Gastrocnemius medialis (tissue), 4 donors: ENCODE results near the gene PRM2.

ENCODE experiments used
- POLR2A ChIP-seq, 2 donors: fragments of 450-650 bp; IDR thresholded peaks; one replicate each; pipeline ENCODE4 v1.6.1; 2017; ENCODE audit warnings: antibody characterized with exemption in 2 of 2, mild to moderate bottlenecking in 2 of 2, moderate library complexity in 2 of 2
- TF ChIP-seq, protein P1 (sequence below), 5 experiments: fragments of 450-650 bp in 3 of 5; fragments of 200-600 bp in 2 of 5; sonication (generic) in 2 of 5; IDR thresholded peaks in 4 of 5; conservative IDR thresholded peaks in 1 of 5; 1 replicate in 4 of 5; 2 replicates in 1 of 5; pipeline ENCODE4 v1.5.1; 2016 to 2019; ENCODE audit warnings: antibody characterized with exemption in 5 of 5, mild to moderate bottlenecking in 3 of 5, moderate library complexity in 3 of 5

DNA sequence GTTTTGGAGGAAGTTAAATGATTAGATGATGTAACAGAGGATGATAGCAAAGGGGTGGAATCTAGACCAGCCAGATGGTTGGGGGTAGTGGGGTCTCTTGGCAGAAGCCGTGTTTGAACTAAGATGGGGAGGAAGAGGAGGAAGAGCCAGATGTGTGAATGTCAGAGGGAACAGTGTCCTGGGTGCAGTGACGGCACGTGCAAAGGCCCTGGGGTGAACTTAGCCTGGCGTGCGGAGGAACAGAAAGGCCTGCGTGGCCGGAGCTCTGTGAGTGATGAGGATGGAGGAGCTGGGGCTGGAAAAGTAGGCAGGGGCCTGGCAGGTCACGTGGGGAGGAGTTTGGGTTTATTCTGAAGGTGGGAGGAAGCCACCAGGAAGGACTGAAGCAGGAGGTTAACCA is 42.5 kb upstream of the PRM2 start:
- TF ChIP-seq, protein P1, sequence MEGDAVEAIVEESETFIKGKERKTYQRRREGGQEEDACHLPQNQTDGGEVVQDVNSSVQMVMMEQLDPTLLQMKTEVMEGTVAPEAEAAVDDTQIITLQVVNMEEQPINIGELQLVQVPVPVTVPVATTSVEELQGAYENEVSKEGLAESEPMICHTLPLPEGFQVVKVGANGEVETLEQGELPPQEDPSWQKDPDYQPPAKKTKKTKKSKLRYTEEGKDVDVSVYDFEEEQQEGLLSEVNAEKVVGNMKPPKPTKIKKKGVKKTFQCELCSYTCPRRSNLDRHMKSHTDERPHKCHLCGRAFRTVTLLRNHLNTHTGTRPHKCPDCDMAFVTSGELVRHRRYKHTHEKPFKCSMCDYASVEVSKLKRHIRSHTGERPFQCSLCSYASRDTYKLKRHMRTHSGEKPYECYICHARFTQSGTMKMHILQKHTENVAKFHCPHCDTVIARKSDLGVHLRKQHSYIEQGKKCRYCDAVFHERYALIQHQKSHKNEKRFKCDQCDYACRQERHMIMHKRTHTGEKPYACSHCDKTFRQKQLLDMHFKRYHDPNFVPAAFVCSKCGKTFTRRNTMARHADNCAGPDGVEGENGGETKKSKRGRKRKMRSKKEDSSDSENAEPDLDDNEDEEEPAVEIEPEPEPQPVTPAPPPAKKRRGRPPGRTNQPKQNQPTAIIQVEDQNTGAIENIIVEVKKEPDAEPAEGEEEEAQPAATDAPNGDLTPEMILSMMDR (IDR thresholded peaks at IDR 0.05 in 4 of 5, conservative IDR thresholded peaks at IDR 0.05 in 1 of 5) = no peak
- TF ChIP-seq POLR2A (IDR thresholded peaks at IDR 0.05) = no peak
